IPS-11a (cell line): ENCODE measurements around the gene LGALS4.
"Not testable (repeated sequence)": the region's sequence is repeated elsewhere in the genome, so short reads cannot be mapped to it uniquely, and the experiment has no call there.

Experiments used
- H3K4me3 ChIP-seq: one replicate; pipeline ENCODE4 v1.5.1; 2013; ENCODE audit warnings: low read depth, low read length, control low read depth

Gene LGALS4

GRCh38 chr19:38800577-38801347 lies 12.0 kb downstream of the LGALS4 start:
- H3K4me3 ChIP-seq = no peak overlapping the region

DNA sequence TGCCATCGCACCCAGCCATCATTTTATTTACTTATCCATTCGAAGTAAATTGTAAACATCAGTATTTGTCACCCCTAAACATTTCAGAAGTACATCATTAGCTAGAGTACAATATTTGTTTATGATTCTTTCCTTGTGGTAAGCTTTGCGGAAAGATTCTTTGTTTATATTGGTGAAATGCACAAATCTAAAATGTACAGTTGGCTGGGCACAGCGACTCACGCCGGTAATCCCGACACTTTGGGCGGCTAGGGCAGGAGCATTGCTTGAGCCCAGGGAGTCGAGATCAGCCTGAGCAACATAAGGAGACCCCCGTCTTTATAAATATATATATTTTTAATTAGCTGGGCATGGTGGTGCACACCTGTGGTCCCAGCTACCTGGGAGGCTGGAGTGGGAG lies 13.6 kb downstream of the LGALS4 start:
- no peak overlapping the region for H3K4me3 ChIP-seq

DNA sequence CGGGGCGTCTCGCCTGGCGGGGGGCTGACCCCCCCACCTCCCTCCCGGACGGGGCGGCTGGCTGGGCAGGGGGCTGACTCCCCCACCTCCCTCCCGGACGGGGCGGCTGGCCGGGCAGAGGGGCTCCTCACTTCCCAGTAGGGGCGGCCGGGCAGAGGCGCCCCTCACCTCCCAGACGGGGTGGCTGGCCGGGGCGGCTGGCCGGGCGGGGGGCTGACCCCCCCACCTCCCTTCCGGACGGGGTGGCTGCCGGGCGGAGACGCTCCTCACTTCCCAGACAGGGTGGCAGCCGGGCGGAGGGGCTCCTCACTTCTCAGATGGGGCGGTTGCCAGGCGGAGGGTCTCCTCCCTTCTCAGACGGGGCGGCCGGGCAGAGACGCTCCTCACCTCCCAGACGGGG lies 15.0 kb downstream of the LGALS4 start:
- not testable (repeated sequence) for H3K4me3 ChIP-seq

DNA sequence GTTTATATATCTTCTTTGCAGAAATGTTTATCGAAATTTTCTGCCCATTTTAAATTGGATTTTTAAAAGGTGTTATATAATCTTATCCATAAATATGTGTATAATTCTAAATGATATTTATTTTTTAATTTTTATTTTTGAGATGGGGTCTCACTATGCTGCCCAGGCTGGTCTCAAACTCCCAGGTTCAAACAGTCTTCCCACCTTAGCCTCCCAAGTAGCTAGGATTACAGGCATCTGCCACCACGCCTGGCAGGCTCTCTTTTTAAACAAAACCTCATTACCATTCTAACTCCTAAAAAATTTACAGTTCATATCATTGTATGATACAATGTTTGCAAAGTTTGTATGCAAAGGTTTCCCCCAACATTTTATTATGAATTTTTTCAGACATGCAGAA lies 16.6 kb downstream of the LGALS4 start:
- no peak overlapping the region for H3K4me3 ChIP-seq

DNA sequence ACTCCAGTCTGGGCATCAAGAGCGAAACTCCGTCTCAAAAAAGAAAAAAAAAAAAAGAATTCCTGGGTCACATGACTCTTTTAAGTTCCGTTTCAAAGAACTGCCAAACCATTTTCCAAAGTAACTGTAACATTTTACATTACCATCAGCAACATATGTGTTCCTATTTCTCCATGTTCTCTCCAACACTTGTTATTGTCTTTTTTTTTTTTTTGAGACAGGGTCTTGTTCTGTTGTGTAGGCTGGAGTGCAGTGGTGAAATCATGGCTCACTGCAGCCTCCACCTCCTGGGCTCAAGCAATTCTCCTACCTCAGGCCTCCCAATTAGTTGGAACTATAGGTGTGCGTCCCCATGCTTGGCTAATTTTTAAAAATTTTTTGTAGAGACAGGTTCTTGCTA lies 17.2 kb downstream of the LGALS4 start:
- no peak overlapping the region for H3K4me3 ChIP-seq

GRCh38 chr19:38793671-38794070 lies 19.1 kb downstream of the LGALS4 start:
- H3K4me3 ChIP-seq = no peak overlapping the region

DNA sequence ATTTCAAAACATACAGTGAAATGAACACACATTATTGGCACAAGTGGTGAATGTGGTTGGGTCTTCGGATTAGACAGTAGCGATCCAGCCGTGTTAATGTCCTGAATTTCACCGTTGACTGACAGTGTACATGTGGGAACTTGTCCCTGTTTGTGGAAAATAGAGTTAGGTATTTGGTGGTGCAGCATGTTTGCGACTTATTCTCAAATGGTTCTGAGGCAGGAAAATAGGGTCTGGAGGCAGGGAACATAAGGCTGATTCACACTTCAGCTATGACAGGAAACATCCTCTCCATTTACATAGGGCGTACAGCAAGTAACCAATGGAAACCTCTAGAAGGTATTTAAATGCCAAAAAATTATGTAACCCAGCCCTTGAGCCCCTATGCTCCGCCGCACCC lies 19.6 kb downstream of the LGALS4 start:
- no peak overlapping the region for H3K4me3 ChIP-seq

DNA sequence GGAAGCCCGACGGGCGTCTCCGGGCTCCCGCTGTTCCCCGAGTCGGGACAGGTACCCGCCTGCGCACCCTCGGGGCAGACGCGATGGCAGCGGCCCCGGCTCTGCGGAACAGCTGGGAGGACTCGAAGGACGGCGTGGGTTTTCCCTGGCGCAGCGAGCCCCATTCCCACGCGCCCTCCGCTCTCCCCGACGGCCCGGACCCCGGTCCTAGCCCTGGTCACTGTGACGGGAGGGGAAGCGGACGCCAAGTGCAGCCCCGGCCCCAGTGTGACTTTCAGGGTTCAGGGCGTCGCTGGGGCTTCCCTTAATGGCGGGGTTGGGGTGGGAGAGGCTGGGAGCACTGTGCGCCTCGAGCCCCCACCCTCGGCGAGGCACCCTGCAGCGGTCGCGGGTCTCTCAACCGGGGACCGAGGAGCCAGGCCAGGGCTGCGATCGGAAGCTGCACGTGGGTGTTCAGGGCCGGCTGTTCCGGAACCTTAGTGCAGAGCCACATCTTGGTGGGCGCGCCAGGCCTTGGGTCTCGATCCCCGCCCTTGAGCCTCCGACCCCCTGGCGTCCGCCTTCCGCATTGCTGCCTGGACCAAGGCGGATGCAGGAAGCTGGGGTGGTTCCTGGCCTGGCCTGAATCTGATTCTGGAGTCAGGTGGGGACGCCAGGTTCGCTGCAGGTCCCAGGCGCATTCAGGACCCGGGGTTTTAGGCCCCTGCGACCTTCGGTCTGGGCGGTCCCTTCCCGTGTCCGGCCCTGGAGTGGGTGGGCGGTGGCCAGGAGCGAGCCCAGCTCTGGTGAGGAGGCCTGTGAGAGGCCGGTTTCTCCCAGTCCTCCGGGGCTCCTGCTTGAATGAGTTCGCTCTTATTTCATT lies 20.3 kb downstream of the LGALS4 start:
- no peak overlapping the region for H3K4me3 ChIP-seq

DNA sequence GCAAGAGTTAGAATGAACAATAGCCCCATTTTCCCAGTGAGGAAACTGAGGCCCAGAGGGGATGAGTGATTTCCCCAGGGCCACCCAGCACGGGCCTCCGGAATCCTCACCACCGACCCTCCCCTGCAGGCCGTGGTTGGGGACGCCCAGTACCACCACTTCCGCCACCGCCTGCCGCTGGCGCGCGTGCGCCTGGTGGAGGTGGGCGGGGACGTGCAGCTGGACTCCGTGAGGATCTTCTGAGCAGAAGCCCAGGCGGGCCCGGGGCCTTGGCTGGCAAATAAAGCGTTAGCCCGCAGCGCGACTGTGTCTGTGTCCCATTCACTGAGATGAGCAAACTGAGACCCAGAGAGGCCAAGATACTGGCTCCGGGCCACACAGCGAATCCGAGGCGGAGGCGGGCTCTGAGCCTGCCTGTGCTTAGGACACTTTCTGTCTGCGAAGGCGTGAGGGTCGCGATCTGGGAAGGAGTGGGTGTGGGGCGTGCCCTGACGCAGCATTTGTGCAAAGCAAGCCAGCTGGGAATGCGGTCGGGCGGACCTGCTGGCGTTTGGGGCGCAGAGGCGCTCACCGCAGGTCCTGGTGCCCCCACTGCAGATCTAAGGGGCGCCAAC lies 21.2 kb downstream of the LGALS4 start:
- H3K4me3 ChIP-seq = not testable (repeated sequence)

- not testable (repeated sequence) for H3K4me3 ChIP-seq
Observed at GRCh38 chr19:38790507-38791403, 22.0 kb downstream of the LGALS4 start.

GRCh38 chr19:38788478-38789243 lies 24.1 kb downstream of the LGALS4 start, which contains the start of gene LGALS7B:
Gene LGALS7B (plus strand): TSS chr19:38789200. CDS start chr19:38789227, 27 bp downstream.
- H3K4me3 ChIP-seq = no peak within 1 kb of the TSS

DNA sequence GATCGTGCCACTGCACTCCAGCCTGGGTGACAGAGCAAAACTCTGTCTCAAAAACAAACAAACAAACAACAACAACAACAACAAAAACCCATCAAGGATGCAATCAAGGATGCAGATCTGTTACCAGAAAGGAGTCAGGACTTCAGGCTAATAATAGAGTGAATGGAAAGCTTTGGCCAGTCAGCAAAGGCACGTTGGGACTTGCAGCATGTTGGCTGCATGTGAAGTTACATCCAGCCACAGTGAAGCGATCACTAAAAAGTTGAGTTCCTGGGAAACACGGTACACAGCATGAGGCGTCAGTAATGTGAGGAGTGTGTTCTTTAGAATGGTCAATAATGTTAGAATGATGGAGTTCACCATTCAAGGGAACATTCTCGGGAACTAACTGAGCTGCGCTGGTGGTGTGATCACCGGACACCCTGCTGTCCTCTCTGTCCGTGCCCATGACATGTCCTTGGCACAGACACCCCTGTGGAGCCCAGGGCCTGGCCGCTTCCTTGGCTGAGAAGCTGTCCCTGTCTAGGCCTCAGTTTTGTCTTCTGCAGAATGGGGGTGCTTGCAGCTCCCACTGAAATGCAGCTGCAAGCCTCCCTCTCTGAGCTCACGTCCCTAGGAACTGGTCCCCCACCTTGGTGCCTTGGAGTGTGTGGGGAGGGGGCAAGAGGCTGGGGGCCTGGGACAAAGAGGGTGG lies 26.0 kb downstream of the LGALS4 start:
- H3K4me3 ChIP-seq = no peak overlapping the region

- not testable (repeated sequence) for H3K4me3 ChIP-seq
Observed at GRCh38 chr19:38786061-38786460, 26.7 kb downstream of the LGALS4 start.

DNA sequence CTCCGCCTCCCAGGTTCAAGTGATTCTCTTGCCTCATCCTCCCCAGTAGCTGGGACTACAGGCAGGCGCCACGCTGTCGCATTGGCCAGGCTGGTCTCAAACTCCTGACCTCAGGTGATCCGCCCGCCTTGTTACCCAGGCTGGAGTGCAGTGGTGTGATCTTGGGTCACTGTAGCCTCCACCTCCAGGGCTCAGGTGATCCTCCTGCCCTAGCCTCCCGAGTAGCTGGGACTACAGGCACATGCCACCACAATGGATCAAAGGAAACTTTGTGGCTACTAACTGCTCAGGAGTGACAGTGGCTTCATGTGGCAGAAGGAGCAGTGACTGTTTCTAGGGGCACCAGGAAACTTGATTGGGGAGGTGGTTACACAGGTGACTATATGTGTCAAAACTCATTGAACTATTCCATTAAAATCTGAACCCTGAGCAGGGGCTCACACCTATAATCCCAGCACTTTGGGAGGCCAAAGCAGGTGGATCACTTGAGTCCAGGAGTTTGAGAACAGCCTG lies 27.5 kb downstream of the LGALS4 start:
- no peak overlapping the region for H3K4me3 ChIP-seq

- H3K4me3 ChIP-seq = no peak overlapping the region
Observed at GRCh38 chr19:38784224-38784623, 28.5 kb downstream of the LGALS4 start.

DNA sequence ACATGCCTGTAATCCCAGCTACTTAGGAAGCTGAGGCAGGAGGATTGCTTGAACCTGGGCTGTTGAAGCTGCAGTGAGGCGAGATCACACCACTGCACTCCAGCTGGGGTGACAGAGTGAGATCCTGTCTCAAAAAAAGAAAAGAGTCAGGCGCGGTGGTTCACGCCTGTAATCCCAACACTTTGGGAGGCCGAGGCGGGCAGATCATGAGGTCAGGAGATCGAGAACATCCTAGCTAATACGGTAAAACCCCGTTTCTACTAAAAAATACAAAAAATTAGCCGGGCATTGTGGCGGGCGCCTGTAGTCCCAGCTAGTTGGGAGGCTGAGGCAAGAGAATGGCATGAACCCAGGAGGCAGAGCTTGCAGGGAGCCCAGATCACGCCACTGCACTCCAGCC lies 30.5 kb downstream of the LGALS4 start:
- not testable (repeated sequence) for H3K4me3 ChIP-seq

GRCh38 chr19:38781058-38781457 lies 31.7 kb downstream of the LGALS4 start:
- H3K4me3 ChIP-seq = no peak overlapping the region

DNA sequence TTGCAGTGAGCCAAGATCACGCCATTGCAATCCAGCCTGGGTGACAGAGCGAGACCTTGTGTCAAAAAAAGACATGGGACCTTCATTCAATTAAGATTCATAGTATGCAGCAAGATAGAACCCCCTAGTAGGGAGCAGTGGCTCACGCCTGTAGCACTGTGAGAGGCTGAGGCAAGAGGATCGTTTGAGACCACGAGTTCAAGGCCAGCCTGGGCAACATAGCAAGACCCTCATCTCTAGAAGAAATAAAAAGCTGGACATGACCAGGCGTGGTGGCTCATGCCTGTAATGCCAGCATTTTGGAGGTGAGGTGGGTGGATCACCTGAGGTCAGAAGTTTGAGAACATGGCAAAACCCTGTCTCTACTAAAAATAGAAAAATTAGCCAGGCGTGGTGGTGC lies 32.3 kb downstream of the LGALS4 start:
- H3K4me3 ChIP-seq = no peak overlapping the region

- no peak overlapping the region for H3K4me3 ChIP-seq
Observed at GRCh38 chr19:38778733-38779132, 34.0 kb downstream of the LGALS4 start.
